ENCODE measurements around the gene ZNF416.

The ZNF416 gene

GRCh38 chr19:57578487-57579205 is at the start of gene ZNF416:
Gene ZNF416, minus strand, starts transcription at chr19:57578911. Its CDS starts 207 bp downstream, at chr19:57578704.
- no peak within 1 kb of the TSS for H3K27ac ChIP-seq (ENCODE audit: low read length)

GRCh38 chr19:57623091-57623490 is 44.4 kb upstream of the ZNF416 start:
- peaks cover 42% of the 10 kb centered on the region for H3K36me3 ChIP-seq (ENCODE audit: control insufficient read depth, insufficient read depth, low read length)

More at GRCh38 chr19:57578487-57579205, at the start of gene ZNF416:
- H3K36me3 ChIP-seq (ENCODE audit: control insufficient read depth, insufficient read depth, low read length): peaks cover 22% of the 10 kb centered on the region
- no peaks in the 10 kb centered on the region for H3K9me3 ChIP-seq (ENCODE audit: control insufficient read depth, insufficient read depth, low read length)
- H3K27me3 ChIP-seq (ENCODE audit: control insufficient read depth, insufficient read depth, low read length): no peaks in the 10 kb centered on the region
- peak; percentile 99 for DNase-seq (ENCODE audit: low read depth, low spot score)
- peaks cover 4% of the 10 kb centered on the region; the same call in 1 of the 2 replicates for H3K4me1 ChIP-seq (ENCODE audit: control insufficient read depth, insufficient read depth, low read length)
- WGBS (ENCODE audit: insufficient coverage, insufficient read length): no CpG with 5 or more reads among the region's 62 CpGs
- peak within 1 kb of the TSS; percentile 86 for H3K4me3 ChIP-seq (ENCODE audit: low read length)

GRCh38 chr19:57620673-57621348 is 42.1 kb upstream of the ZNF416 start:
- H3K27me3 ChIP-seq (ENCODE audit: control insufficient read depth, insufficient read depth, low read length): no peaks in the 10 kb centered on the region
- H3K36me3 ChIP-seq (ENCODE audit: control insufficient read depth, insufficient read depth, low read length): peaks cover 61% of the 10 kb centered on the region
- no CpG with 5 or more reads among the region's 10 CpGs for WGBS (ENCODE audit: insufficient coverage, insufficient read length)
- no peak overlapping the region for H3K4me3 ChIP-seq (ENCODE audit: low read length)
- no peak for DNase-seq (ENCODE audit: low read depth, low spot score)
- H3K9me3 ChIP-seq (ENCODE audit: control insufficient read depth, insufficient read depth, low read length): peaks cover 40% of the 10 kb centered on the region
- H3K27ac ChIP-seq (ENCODE audit: low read length): no peak overlapping the region
- no peaks in the 10 kb centered on the region for H3K4me1 ChIP-seq (ENCODE audit: control insufficient read depth, insufficient read depth, low read length)

More at GRCh38 chr19:57623091-57623490, 44.4 kb upstream of the ZNF416 start:
- Histone ChIP-seq H3K27me3 (ENCODE audit: control insufficient read depth, insufficient read depth, low read length) (no peaks in the 10 kb centered on the region), H3K4me1 (ENCODE audit: control insufficient read depth, insufficient read depth, low read length) (no peaks in the 10 kb centered on the region), H3K27ac (ENCODE audit: low read length) (no peak overlapping the region), H3K4me3 (ENCODE audit: low read length) (no peak overlapping the region), H3K9me3 (ENCODE audit: control insufficient read depth, insufficient read depth, low read length) (peaks cover 33% of the 10 kb centered on the region)
- DNase-seq (ENCODE audit: low read depth, low spot score): no peak

GRCh38 chr19:57615346-57615745 is 36.6 kb upstream of the ZNF416 start:
- Histone ChIP-seq H3K4me1 (ENCODE audit: control insufficient read depth, insufficient read depth, low read length) (no peaks in the 10 kb centered on the region; the same call in 1 of the 2 replicates), H3K27me3 (ENCODE audit: control insufficient read depth, insufficient read depth, low read length) (no peaks in the 10 kb centered on the region), H3K4me3 (ENCODE audit: low read length) (no peak overlapping the region; the same call in 1 of the 2 replicates), H3K36me3 (ENCODE audit: control insufficient read depth, insufficient read depth, low read length) (peaks cover 44% of the 10 kb centered on the region), H3K27ac (ENCODE audit: low read length) (no peak overlapping the region), H3K9me3 (ENCODE audit: control insufficient read depth, insufficient read depth, low read length) (peaks cover 21% of the 10 kb centered on the region)
- DNase-seq (ENCODE audit: low read depth, low spot score): no peak
- WGBS (ENCODE audit: insufficient coverage, insufficient read length): no CpG with 5 or more reads among the region's 3 CpGs

- no CpG with 5 or more reads among the region's 64 CpGs for WGBS (ENCODE audit: insufficient coverage, insufficient read length)
- Histone ChIP-seq H3K4me1 (ENCODE audit: control insufficient read depth, insufficient read depth, low read length) (no peaks in the 10 kb centered on the region; the same call in 1 of the 2 replicates), H3K9me3 (ENCODE audit: control insufficient read depth, insufficient read depth, low read length) (peaks cover 10% of the 10 kb centered on the region), H3K27me3 (ENCODE audit: control insufficient read depth, insufficient read depth, low read length) (no peaks in the 10 kb centered on the region), H3K36me3 (ENCODE audit: control insufficient read depth, insufficient read depth, low read length) (peaks cover 31% of the 10 kb centered on the region), H3K27ac (ENCODE audit: low read length) (no peak within 1 kb of the TSS), H3K4me3 (ENCODE audit: low read length) (peak within 1 kb of the TSS; percentile 87)
- peak; percentile 89 for DNase-seq (ENCODE audit: low read depth, low spot score)
Observed at GRCh38 chr19:57613941-57614743, 35.4 kb upstream of the ZNF416 start, which contains the start of gene ZNF134. Gene ZNF134, plus strand, starts transcription at chr19:57614242. Its CDS starts 5,227 bp downstream, at chr19:57619469.

- H3K27me3 ChIP-seq (ENCODE audit: control insufficient read depth, insufficient read depth, low read length): no peaks in the 10 kb centered on the region
- no peak overlapping the region for H3K27ac ChIP-seq (ENCODE audit: low read length)
- peaks cover 2% of the 10 kb centered on the region for H3K9me3 ChIP-seq (ENCODE audit: control insufficient read depth, insufficient read depth, low read length)
- no peak for DNase-seq (ENCODE audit: low read depth, low spot score)
- H3K4me1 ChIP-seq (ENCODE audit: control insufficient read depth, insufficient read depth, low read length): no peaks in the 10 kb centered on the region; the same call in 1 of the 2 replicates
- no CpG with 5 or more reads among the region's 4 CpGs for WGBS (ENCODE audit: insufficient coverage, insufficient read length)
- no peak overlapping the region for H3K4me3 ChIP-seq (ENCODE audit: low read length)
- H3K36me3 ChIP-seq (ENCODE audit: control insufficient read depth, insufficient read depth, low read length): peaks cover 13% of the 10 kb centered on the region; the same call in 1 of the 2 replicates
Observed at GRCh38 chr19:57611113-57611512, 32.4 kb upstream of the ZNF416 start.

GRCh38 chr19:57606931-57607330 is 28.2 kb upstream of the ZNF416 start:
- no peak overlapping the region for H3K27ac ChIP-seq (ENCODE audit: low read length)
- H3K27me3 ChIP-seq (ENCODE audit: control insufficient read depth, insufficient read depth, low read length): no peaks in the 10 kb centered on the region; the same call in 1 of the 2 replicates
- no peak overlapping the region for H3K4me3 ChIP-seq (ENCODE audit: low read length)
- H3K36me3 ChIP-seq (ENCODE audit: control insufficient read depth, insufficient read depth, low read length): peaks cover 14% of the 10 kb centered on the region; the same call in 1 of the 2 replicates
- no peaks in the 10 kb centered on the region for H3K9me3 ChIP-seq (ENCODE audit: control insufficient read depth, insufficient read depth, low read length)
- DNase-seq (ENCODE audit: low read depth, low spot score): no peak
- no peaks in the 10 kb centered on the region for H3K4me1 ChIP-seq (ENCODE audit: control insufficient read depth, insufficient read depth, low read length)
- WGBS (ENCODE audit: insufficient coverage, insufficient read length): no CpG with 5 or more reads among the region's 5 CpGs

GRCh38 chr19:57599761-57600383 is 21.2 kb upstream of the ZNF416 start, which contains the start of gene ZNF530:
Gene ZNF530, plus strand, starts transcription at chr19:57599885. Its CDS starts 4,461 bp downstream, at chr19:57604346.
- Histone ChIP-seq H3K27ac (ENCODE audit: low read length) (no peak within 1 kb of the TSS), H3K27me3 (ENCODE audit: control insufficient read depth, insufficient read depth, low read length) (no peaks in the 10 kb centered on the region), H3K4me3 (ENCODE audit: low read length) (peak within 1 kb of the TSS; percentile 91), H3K36me3 (ENCODE audit: control insufficient read depth, insufficient read depth, low read length) (no peaks in the 10 kb centered on the region; the same call in 1 of the 2 replicates), H3K9me3 (ENCODE audit: control insufficient read depth, insufficient read depth, low read length) (no peaks in the 10 kb centered on the region), H3K4me1 (ENCODE audit: control insufficient read depth, insufficient read depth, low read length) (peaks cover 4% of the 10 kb centered on the region; the same call in 1 of the 2 replicates)
- DNase-seq (ENCODE audit: low read depth, low spot score): peak; percentile 80
- no CpG with 5 or more reads among the region's 53 CpGs for WGBS (ENCODE audit: insufficient coverage, insufficient read length)

GRCh38 chr19:57599377-57599760 is 20.7 kb upstream of the ZNF416 start:
- Histone ChIP-seq H3K27me3 (ENCODE audit: control insufficient read depth, insufficient read depth, low read length) (no peaks in the 10 kb centered on the region; the same call in 1 of the 2 replicates), H3K9me3 (ENCODE audit: control insufficient read depth, insufficient read depth, low read length) (no peaks in the 10 kb centered on the region), H3K4me1 (ENCODE audit: control insufficient read depth, insufficient read depth, low read length) (peaks cover 4% of the 10 kb centered on the region; the same call in 1 of the 2 replicates), H3K4me3 (ENCODE audit: low read length) (no peak overlapping the region; the same call in 1 of the 2 replicates), H3K36me3 (ENCODE audit: control insufficient read depth, insufficient read depth, low read length) (no peaks in the 10 kb centered on the region), H3K27ac (ENCODE audit: low read length) (no peak overlapping the region)
- no CpG with 5 or more reads among the region's 8 CpGs for WGBS (ENCODE audit: insufficient coverage, insufficient read length)
- no peak for DNase-seq (ENCODE audit: low read depth, low spot score)

All from iPS DF 6.9 (cell line).